ENCODE measurements around the gene MFSD11.
"Not testable (repeated sequence)": the region's sequence is repeated elsewhere in the genome, so short reads cannot be mapped to it uniquely, and the experiment has no call there.

Gene MFSD11

GRCh38 chr17:76747716-76748363 lies 9.9 kb downstream of the MFSD11 start:
- DNase-seq (ENCODE audit: low spot score) = no peak

- DNase-seq (ENCODE audit: low spot score) = no peak
Observed at GRCh38 chr17:76748657-76749056, 10.7 kb downstream of the MFSD11 start.

- DNase-seq (ENCODE audit: low spot score) = no peak
Observed at GRCh38 chr17:76751416-76751993, 13.6 kb downstream of the MFSD11 start.

GRCh38 chr17:76752006-76752405 lies 14.1 kb downstream of the MFSD11 start:
- DNase-seq (ENCODE audit: low spot score) = no peak

- DNase-seq (ENCODE audit: low spot score) = no peak
Observed at GRCh38 chr17:76753061-76753961, 15.4 kb downstream of the MFSD11 start.

- no peak for DNase-seq (ENCODE audit: low spot score)
Observed at GRCh38 chr17:76755285-76755684, 17.4 kb downstream of the MFSD11 start.

- DNase-seq (ENCODE audit: low spot score) = no peak
Observed at GRCh38 chr17:76757256-76757655, 19.3 kb downstream of the MFSD11 start.

- DNase-seq (ENCODE audit: low spot score) = no peak
Observed at GRCh38 chr17:76758570-76758969, 20.7 kb downstream of the MFSD11 start.

- peak; percentile 81 for DNase-seq (ENCODE audit: low spot score)
Observed at GRCh38 chr17:76772842-76773525, 35.1 kb downstream of the MFSD11 start.

GRCh38 chr17:76775021-76775600 lies 37.2 kb downstream of the MFSD11 start:
- DNase-seq (ENCODE audit: low spot score) = no peak

- no peak for DNase-seq (ENCODE audit: low spot score)
Observed at GRCh38 chr17:76781056-76781982, 43.4 kb downstream of the MFSD11 start.

- DNase-seq (ENCODE audit: low spot score) = no peak
Observed at GRCh38 chr17:76783146-76783545, 45.2 kb downstream of the MFSD11 start.

- no peak for DNase-seq (ENCODE audit: low spot score)
Observed at GRCh38 chr17:76784926-76785325, 47.0 kb downstream of the MFSD11 start.

- DNase-seq (ENCODE audit: low spot score) = not testable (repeated sequence)
Observed at GRCh38 chr17:76787866-76788265, 49.9 kb downstream of the MFSD11 start.

- DNase-seq (ENCODE audit: low spot score) = no peak
Observed at GRCh38 chr17:76789235-76789788, 51.4 kb downstream of the MFSD11 start.

GRCh38 chr17:76791053-76791980 lies 53.4 kb downstream of the MFSD11 start:
- peak; percentile 28 for DNase-seq (ENCODE audit: low spot score)

- DNase-seq (ENCODE audit: low spot score) = no peak
Observed at GRCh38 chr17:76792348-76792747, 54.4 kb downstream of the MFSD11 start.

- peak; percentile 8 for DNase-seq (ENCODE audit: low spot score)
Observed at GRCh38 chr17:76793775-76794174, 55.9 kb downstream of the MFSD11 start.

- DNase-seq (ENCODE audit: low spot score) = no peak
Observed at GRCh38 chr17:76796081-76796480, 58.2 kb downstream of the MFSD11 start.

Measured in LoVo (cell line).